CD14-positive monocyte (primary cell): Measurements from ENCODE around the gene HDAC4. TPM values are rescaled to one million over a fixed set of nuclear protein-coding genes. Genes with fewer than 3 reads are reported as not detected.

Experiments used
- DNase-seq, 3 donors: peaks; one replicate each; pipeline ENCODE4 v3.0.0-alpha.2; 2011 to 2022
- H2AFZ ChIP-seq: 2 replicates; pipeline ENCODE4 v1.6.0; 2012; ENCODE audit warnings: mild to moderate bottlenecking, low read depth, low read length, inconsistent platforms; ENCODE audit not compliant: insufficient read depth, poor library complexity, severe bottlenecking
- H3K27ac ChIP-seq, 2 donors: 1 replicate in 1 of 2; 2 replicates in 1 of 2; pipeline ENCODE4 v1.5.1; 2012 to 2013; ENCODE audit warnings: low read length in 2 of 2, control low read depth in 1 of 2, inconsistent platforms in 1 of 2, low read depth in 1 of 2, mild to moderate bottlenecking in 1 of 2
- H3K27me3 ChIP-seq, 2 donors: one replicate each; pipeline versions ENCODE4 v1.6.0 to v1.6.1; 2011 to 2013; ENCODE audit warnings: low read length in 2 of 2; ENCODE audit not compliant: control insufficient read depth in 2 of 2, insufficient read depth in 2 of 2
- H3K36me3 ChIP-seq, 2 donors: replicated peaks in 1 of 2; 1 replicate in 1 of 2; 2 replicates in 1 of 2; pipeline versions ENCODE4 v1.5.1 to v1.6.1; 2012 to 2013; ENCODE audit warnings: low read length in 2 of 2, control low read depth in 1 of 2, inconsistent platforms in 1 of 2, mild to moderate bottlenecking in 1 of 2; ENCODE audit not compliant: insufficient read depth in 2 of 2, control insufficient read depth in 1 of 2
- H3K4me1 ChIP-seq, 2 donors: 1 replicate in 1 of 2; 2 replicates in 1 of 2; pipeline versions ENCODE4 v1.5.1 to v1.6.1; 2012 to 2013; ENCODE audit warnings: low read length in 2 of 2, control low read depth in 1 of 2, inconsistent platforms in 1 of 2, mild to moderate bottlenecking in 1 of 2, moderate library complexity in 1 of 2; ENCODE audit not compliant: insufficient read depth in 2 of 2, control insufficient read depth in 1 of 2
- H3K4me2 ChIP-seq: replicated peaks from 2 replicates; pipeline ENCODE3; 2012; ENCODE audit warnings: low read length, moderate library complexity, mild to moderate bottlenecking; ENCODE audit not compliant: poor library complexity, severe bottlenecking; ENCODE audit errors: extremely low read depth
- H3K4me3 ChIP-seq, 3 experiments: fragments of 200-600 bp in 1 of 3; sonication (generic) in 1 of 3; replicated peaks in 1 of 3; 1 replicate in 2 of 3; 2 replicates in 1 of 3; pipeline ENCODE4 v1.5.1; 2011 to 2013; ENCODE audit warnings: low read length in 3 of 3, mild to moderate bottlenecking in 3 of 3, control low read depth in 2 of 3, low read depth in 2 of 3, inconsistent platforms in 1 of 3, moderate library complexity in 1 of 3
- H3K79me2 ChIP-seq: 2 replicates; pipeline ENCODE4 v1.6.0; 2012; ENCODE audit warnings: mild to moderate bottlenecking, control low read depth, inconsistent platforms, low read length, moderate library complexity; ENCODE audit not compliant: insufficient read depth
- H3K9ac ChIP-seq: 2 replicates; pipeline ENCODE4 v1.6.0; 2017; ENCODE audit warnings: low read length, mild to moderate bottlenecking; ENCODE audit not compliant: insufficient read depth, poor library complexity, severe bottlenecking
- H3K9me3 ChIP-seq, 2 donors: replicated peaks in 1 of 2; 1 replicate in 1 of 2; 2 replicates in 1 of 2; pipeline versions ENCODE4 v1.5.1 to v1.6.1; 2012 to 2013; ENCODE audit warnings: low read length in 2 of 2, control low read depth in 1 of 2; ENCODE audit not compliant: control insufficient read depth in 1 of 2, insufficient read depth in 1 of 2
- H4K20me1 ChIP-seq: 2 replicates; pipeline ENCODE4 v1.6.0; 2012; ENCODE audit warnings: mild to moderate bottlenecking, low read length, control low read depth, moderate library complexity; ENCODE audit not compliant: insufficient read depth
- H3K27ac Mint-ChIP-seq, 7 donors: one replicate each; pipeline ENCODE4 v1.8.0; 2020; ENCODE audit warnings: mild to moderate bottlenecking in 7 of 7, mixed read lengths in 7 of 7, moderate library complexity in 6 of 7, inconsistent platforms in 2 of 7
- H3K27me3 Mint-ChIP-seq, 3 donors: one replicate each; pipeline ENCODE4 v1.8.0; 2021 to 2022; ENCODE audit warnings: low read depth in 3 of 3, mild to moderate bottlenecking in 3 of 3, mixed read lengths in 3 of 3, moderate library complexity in 3 of 3, inconsistent platforms in 1 of 3
- H3K36me3 Mint-ChIP-seq, 2 donors: one replicate each; pipeline ENCODE4 v1.8.0; 2020; ENCODE audit warnings: mixed read lengths in 2 of 2, inconsistent platforms in 1 of 2, mild to moderate bottlenecking in 1 of 2
- H3K4me1 Mint-ChIP-seq: one replicate; pipeline ENCODE4 v1.8.0; 2020; ENCODE audit warnings: mild to moderate bottlenecking, mixed read lengths
- H3K4me3 Mint-ChIP-seq, 2 donors: one replicate each; pipeline ENCODE4 v1.8.0; 2020; ENCODE audit warnings: mild to moderate bottlenecking in 2 of 2, mixed read lengths in 2 of 2, moderate library complexity in 1 of 2
- H3K9me3 Mint-ChIP-seq, 7 donors: one replicate each; pipeline ENCODE4 v1.8.0; 2020 to 2022; ENCODE audit warnings: mixed read lengths in 7 of 7, mild to moderate bottlenecking in 6 of 7, moderate library complexity in 6 of 7, inconsistent platforms in 2 of 7
- CTCF ChIP-seq: fragments of 200-600 bp; IDR thresholded peaks from one replicate; pipeline ENCODE4 v1.8.0; 2022; ENCODE audit warnings: antibody characterized with exemption, mild to moderate bottlenecking
- WGBS: methylation state at CpG from one replicate; pipeline ENCODE4 v1.1.5; 2013; ENCODE audit warnings: missing lambda C conversion rate; ENCODE audit not compliant: insufficient coverage; 5-methylcytosine and 5-hydroxymethylcytosine counted together
- intact Hi-C, 2 donors: fragments of 100-400 bp; cut with micrococcal nuclease; formaldehyde crosslinking; loops; one replicate each; pipeline versions ENCODE4 v1.15.0 to v1.15.1; 2023
- polyA plus RNA-seq, 3 donors: library from polyadenylated mRNA; depleted of rRNA in 1 of 3; unstranded in 2 of 3; stranded (reverse) in 1 of 3; fragments of 300-500 nt in 2 of 3; fragments of >200 nt in 1 of 3; fragmentation: Illumina TruSeq in 2 of 3; gene quantifications; 1 replicate in 2 of 3; 2 replicates in 1 of 3; pipeline ENCODE4 v1.2.3, GENCODE V29; 2012 to 2021

HDAC4 gene
- polyA plus RNA-seq, 3 donors: 3.3 to 23.0 (median 4.5) TPM

- peaks cover 99 to 100% of the 10 kb centered on the region in 2 donors for H3K36me3 ChIP-seq
- no peaks in the 10 kb centered on the region for H3K4me1 ChIP-seq
- H3K79me2 ChIP-seq: no peaks in the 10 kb centered on the region
- intact Hi-C loops: no loop called here
- peaks cover 95 to 100% of the 10 kb centered on the region in 2 donors for H3K36me3 Mint-ChIP-seq
- H3K4me1 Mint-ChIP-seq: no peaks in the 10 kb centered on the region
- no peak for TF ChIP-seq CTCF
- H3K27ac Mint-ChIP-seq: no peak overlapping the region
- H3K9me3 ChIP-seq: no peaks in the 10 kb centered on the region
- H4K20me1 ChIP-seq: peaks cover 62% of the 10 kb centered on the region
- no peak overlapping the region for H3K4me3 ChIP-seq
- no peak for DNase-seq
- H2AFZ ChIP-seq: no peak overlapping the region
- peaks cover 0 to 14% (median 3%) of the 10 kb centered on the region in 7 donors for H3K9me3 Mint-ChIP-seq
- no peak overlapping the region for H3K9ac ChIP-seq
- 94% methylated on average over 8 of the region's 9 CpGs for WGBS
- H3K4me2 ChIP-seq: no peak overlapping the region
- no peak overlapping the region for H3K27ac ChIP-seq
- H3K4me3 Mint-ChIP-seq: no peak overlapping the region
- H3K27me3 ChIP-seq: no peaks in the 10 kb centered on the region
- peaks cover 0 to 1% (median 0%) of the 10 kb centered on the region in 3 donors for H3K27me3 Mint-ChIP-seq
These were observed 273.3 kb downstream of the HDAC4 start for GRCh38 chr2:239127513-239127912.

- Mint-ChIP-seq H3K4me3 (no peak overlapping the region), H3K36me3 (peaks cover 91 to 100% of the 10 kb centered on the region in 2 donors), H3K4me1 (peaks cover 5% of the 10 kb centered on the region), H3K9me3 (peaks cover 0 to 14% (median 3%) of the 10 kb centered on the region in 7 donors), H3K27ac (peak overlapping the region in 1 of 7 donors; percentile 28), H3K27me3 (peaks cover 0 to 1% (median 0%) of the 10 kb centered on the region in 3 donors)
- peaks cover 5 to 8% of the 10 kb centered on the region in 2 donors for H3K4me1 ChIP-seq
- no peak for TF ChIP-seq CTCF
- no peak overlapping the region for H3K27ac ChIP-seq
- no peak overlapping the region for H3K4me2 ChIP-seq
- peaks cover 92 to 100% of the 10 kb centered on the region in 2 donors for H3K36me3 ChIP-seq
- no peaks in the 10 kb centered on the region for H3K27me3 ChIP-seq
- H4K20me1 ChIP-seq: peaks cover 59% of the 10 kb centered on the region
- 94% methylated on average over 23 of the region's 27 CpGs for WGBS
- H3K9me3 ChIP-seq: no peaks in the 10 kb centered on the region
- DNase-seq: no peak
- intact Hi-C loops: no loop called here
- H3K4me3 ChIP-seq: no peak overlapping the region
- H2AFZ ChIP-seq: no peak overlapping the region
- H3K9ac ChIP-seq: no peak overlapping the region
- H3K79me2 ChIP-seq: no peaks in the 10 kb centered on the region
These were observed 274.8 kb downstream of the HDAC4 start for GRCh38 chr2:239125726-239126675.
